Fibroblast of pulmonary artery (primary cell): ENCODE measurements around the gene KCNQ5.

Experiments used
- DNase-seq: peaks from one replicate; pipeline ENCODE4 v3.0.0-alpha.2; 2010; ENCODE audit warnings: low read depth
- H3K4me3 ChIP-seq: replicated peaks from 2 replicates; pipeline ENCODE4 v1.5.1; 2011; ENCODE audit warnings: low read depth, mild to moderate bottlenecking, control low read depth, low read length, moderate library complexity
- TF ChIP-seq, protein P1 (sequence below): IDR thresholded peaks from 2 replicates; pipeline ENCODE4 v1.5.1; 2011; ENCODE audit warnings: mild to moderate bottlenecking, control low read depth, low read length, inconsistent platforms; ENCODE audit errors: missing control alignments

Gene KCNQ5

DNA sequence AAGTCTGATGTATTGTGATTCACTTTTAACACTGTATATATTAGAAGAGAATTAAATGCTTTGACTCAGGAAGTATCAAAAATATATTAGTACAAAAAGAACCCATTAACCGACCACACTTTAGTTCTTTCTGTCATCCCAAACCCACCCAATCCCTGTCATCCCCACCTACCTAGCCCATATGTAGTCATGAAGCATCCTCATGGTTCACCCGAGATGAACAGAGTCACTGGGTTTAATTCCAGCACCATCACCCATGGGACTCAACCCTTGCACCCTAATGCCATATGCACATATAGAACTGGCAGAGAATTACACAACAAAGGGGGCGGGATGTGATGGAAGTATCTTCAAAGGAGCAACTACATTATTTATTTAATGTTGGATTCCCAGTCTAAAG, 462.0 kb downstream of the KCNQ5 start:
- TF ChIP-seq, protein P1, sequence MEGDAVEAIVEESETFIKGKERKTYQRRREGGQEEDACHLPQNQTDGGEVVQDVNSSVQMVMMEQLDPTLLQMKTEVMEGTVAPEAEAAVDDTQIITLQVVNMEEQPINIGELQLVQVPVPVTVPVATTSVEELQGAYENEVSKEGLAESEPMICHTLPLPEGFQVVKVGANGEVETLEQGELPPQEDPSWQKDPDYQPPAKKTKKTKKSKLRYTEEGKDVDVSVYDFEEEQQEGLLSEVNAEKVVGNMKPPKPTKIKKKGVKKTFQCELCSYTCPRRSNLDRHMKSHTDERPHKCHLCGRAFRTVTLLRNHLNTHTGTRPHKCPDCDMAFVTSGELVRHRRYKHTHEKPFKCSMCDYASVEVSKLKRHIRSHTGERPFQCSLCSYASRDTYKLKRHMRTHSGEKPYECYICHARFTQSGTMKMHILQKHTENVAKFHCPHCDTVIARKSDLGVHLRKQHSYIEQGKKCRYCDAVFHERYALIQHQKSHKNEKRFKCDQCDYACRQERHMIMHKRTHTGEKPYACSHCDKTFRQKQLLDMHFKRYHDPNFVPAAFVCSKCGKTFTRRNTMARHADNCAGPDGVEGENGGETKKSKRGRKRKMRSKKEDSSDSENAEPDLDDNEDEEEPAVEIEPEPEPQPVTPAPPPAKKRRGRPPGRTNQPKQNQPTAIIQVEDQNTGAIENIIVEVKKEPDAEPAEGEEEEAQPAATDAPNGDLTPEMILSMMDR: no peak
- no peak for DNase-seq
- no peak overlapping the region for H3K4me3 ChIP-seq

DNA sequence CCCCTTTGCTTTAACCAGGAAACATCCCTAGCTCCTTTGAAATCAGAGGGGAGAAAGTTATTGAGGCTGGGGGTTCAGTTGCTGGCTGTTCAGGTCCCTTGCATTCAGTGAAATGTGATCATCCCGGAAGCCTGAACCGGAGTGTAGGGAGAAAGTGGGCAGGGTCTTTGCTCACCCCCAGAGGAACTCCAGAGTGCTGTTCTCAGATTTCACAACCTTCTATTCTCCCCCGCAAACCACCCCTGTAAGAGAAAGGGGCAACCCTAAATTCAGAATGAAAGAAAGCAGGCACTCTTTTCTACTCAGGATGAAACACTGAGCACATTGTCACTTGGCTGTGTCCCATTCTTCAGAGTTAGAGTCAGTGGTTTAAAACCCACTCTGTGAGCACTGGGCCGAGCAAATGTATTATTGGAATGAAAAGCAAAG, 463.6 kb downstream of the KCNQ5 start:
- no peak overlapping the region for H3K4me3 ChIP-seq
- no peak for DNase-seq
- TF ChIP-seq, protein P1: no peak

DNA sequence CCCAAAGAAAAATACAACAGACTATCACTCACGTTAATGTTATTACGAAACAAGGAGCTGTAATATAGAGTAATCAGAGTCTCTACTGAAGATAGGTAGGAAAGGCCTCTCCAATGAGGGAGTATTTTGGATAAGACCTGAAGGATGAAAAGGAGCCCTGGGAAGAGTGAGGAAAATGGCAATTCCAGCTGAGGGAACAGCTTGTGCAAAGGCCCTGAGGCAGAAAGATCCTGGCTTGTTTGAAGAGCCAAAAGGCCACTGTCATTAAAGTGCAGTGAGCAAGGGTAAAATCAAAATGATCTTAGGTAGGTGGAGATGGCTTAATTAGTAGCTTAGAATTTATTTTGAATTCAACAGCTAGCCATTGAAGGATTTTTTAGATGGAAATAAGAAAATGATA, 464.9 kb downstream of the KCNQ5 start:
- no peak for DNase-seq
- H3K4me3 ChIP-seq: no peak overlapping the region
- TF ChIP-seq, protein P1: no peak

DNA sequence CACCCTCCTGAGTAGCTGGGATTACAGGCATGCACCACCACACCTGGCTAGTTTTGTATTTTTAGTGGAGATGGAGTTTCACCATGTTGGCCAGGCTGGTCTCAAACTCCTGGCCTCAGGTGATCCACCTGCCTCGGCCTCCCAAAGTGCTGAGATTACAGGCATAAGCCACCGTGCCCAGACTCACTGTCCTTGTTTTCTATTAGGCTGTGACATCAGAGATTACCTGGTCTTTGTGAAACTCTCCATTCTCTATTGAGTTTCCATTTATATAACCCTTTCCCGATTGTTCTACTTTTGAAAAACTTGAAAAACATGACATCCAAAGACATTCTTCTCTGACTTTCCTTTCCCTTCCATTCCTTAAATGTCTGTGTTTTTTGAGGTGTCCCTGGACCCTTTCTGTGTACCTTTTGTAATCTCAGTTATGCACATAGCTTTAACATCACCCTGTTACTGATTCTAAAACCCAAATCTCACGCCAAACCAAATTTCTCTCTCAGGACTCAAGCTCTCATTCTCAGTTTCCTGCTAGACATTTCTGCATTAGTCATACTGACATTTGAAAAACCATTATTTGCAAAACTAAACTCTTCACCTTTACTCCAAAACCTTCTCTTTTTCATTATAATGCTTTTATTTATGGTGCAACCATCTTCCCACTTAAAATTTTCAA, 466.4 kb downstream of the KCNQ5 start:
- H3K4me3 ChIP-seq: no peak overlapping the region
- TF ChIP-seq, protein P1: no peak
- no peak for DNase-seq

DNA sequence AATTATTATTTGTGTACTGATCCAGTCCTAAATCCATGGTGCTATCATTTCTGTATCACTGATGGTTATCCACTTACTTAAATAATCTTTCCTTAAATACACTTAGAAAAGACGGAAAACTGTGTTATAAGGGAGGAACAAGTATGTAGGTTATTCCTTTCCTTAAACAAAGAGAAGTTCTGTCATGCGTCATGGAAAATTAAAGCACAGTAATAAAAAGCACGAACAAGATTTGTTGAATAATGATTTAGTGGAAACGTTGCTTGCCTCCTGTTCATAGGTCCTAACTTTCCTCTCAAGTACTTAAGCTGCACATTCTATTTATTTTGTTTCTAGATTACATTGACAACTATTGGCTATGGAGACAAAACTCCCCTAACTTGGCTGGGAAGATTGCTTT, 483.1 kb downstream of the KCNQ5 start:
- DNase-seq: no peak
- no peak overlapping the region for H3K4me3 ChIP-seq
- TF ChIP-seq, protein P1: no peak

DNA sequence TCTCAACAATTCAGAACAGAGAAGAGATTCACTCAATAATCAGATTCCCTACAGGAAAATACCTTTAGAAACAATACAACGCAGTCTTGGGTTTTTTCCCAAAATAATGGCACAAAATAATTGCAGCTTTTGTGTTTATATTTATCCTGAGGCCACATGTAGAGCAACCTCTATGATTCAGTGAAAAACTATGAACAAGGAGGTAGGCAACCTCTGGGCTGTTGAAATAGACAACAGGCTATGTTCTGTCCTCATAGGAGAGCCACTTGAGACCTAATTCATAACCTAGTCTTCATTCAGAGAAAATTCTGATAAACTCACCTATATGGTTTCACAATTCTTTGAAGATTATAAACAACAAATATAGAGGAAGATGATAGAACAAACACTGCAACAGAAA, 485.2 kb downstream of the KCNQ5 start:
- DNase-seq: no peak
- TF ChIP-seq, protein P1: no peak

DNA sequence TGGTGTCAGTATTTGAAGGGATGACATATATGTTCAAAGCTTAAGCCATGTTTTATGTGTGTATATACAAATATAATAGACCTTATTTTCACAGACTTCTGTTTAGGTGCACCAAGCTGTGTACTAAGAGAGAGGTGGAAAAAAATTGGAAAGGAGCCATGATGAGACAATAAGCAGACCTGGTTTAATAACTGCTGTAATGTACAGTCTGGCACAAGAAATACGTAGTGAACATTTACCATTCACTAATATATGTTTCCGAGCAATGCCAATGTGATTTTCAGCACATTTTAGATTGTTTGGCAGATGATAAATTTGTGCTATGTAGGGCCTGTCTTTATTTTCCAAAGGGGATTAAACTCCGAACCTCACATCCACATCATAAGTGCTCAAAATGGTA, 487.1 kb downstream of the KCNQ5 start:
- TF ChIP-seq, protein P1: no peak
- H3K4me3 ChIP-seq: no peak overlapping the region
- no peak for DNase-seq

More for the DNA sequence above, 485.2 kb downstream of the KCNQ5 start:
- H3K4me3 ChIP-seq: no peak overlapping the region
